Measurements from ENCODE around the gene PHLDB2.

PHLDB2 gene

DNA sequence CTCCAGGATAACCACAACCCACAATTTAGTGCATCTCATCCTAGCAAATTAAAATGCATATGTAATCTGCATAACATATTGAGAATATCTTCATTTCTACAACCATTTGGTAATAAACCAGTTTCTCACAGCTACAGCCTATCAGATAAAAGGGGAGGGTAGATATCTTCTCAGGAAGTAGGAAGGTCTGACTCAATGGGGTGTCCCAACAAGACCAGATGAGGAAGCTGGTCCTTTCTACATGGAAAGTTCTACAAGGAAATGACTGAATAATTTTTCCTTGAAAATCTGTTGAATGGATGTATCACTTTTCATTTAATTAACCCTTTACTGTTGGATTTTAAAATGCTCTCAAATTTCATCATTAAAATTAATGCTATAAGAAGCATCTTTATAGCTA lies 158.0 kb downstream of the PHLDB2 start:
- no peak for DNase-seq (ENCODE audit: low read depth)
- no peak overlapping the region for H3K4me3 ChIP-seq (ENCODE audit: low read depth, low read length)
- TF ChIP-seq, protein P1, sequence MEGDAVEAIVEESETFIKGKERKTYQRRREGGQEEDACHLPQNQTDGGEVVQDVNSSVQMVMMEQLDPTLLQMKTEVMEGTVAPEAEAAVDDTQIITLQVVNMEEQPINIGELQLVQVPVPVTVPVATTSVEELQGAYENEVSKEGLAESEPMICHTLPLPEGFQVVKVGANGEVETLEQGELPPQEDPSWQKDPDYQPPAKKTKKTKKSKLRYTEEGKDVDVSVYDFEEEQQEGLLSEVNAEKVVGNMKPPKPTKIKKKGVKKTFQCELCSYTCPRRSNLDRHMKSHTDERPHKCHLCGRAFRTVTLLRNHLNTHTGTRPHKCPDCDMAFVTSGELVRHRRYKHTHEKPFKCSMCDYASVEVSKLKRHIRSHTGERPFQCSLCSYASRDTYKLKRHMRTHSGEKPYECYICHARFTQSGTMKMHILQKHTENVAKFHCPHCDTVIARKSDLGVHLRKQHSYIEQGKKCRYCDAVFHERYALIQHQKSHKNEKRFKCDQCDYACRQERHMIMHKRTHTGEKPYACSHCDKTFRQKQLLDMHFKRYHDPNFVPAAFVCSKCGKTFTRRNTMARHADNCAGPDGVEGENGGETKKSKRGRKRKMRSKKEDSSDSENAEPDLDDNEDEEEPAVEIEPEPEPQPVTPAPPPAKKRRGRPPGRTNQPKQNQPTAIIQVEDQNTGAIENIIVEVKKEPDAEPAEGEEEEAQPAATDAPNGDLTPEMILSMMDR (IDR thresholded peaks at IDR 0.05; ENCODE audit: low read depth, low read length, missing control alignments): no peak

DNA sequence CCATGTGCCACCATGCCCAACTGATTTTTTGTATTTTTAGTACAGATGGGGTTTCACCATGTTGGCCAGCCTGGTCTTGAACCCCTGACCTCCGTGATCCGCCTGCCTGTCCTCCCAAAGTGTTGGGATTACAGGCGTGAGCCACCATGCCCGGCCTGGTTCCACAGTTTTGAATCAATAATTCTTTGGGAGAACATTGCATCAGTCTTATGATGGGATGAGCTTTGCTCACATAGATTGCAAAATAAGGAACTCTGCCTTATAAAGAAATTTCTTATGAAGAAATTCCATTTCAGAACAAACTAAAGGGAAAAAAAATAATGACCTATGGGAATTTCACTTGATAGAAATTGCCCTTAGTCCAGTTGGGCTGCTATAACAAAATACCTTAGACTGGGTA lies 159.6 kb downstream of the PHLDB2 start:
- TF ChIP-seq, protein P1 (IDR thresholded peaks at IDR 0.05; ENCODE audit: low read depth, low read length, missing control alignments): no peak
- no peak overlapping the region for H3K4me3 ChIP-seq (ENCODE audit: low read depth, low read length)
- no peak for DNase-seq (ENCODE audit: low read depth)

DNA sequence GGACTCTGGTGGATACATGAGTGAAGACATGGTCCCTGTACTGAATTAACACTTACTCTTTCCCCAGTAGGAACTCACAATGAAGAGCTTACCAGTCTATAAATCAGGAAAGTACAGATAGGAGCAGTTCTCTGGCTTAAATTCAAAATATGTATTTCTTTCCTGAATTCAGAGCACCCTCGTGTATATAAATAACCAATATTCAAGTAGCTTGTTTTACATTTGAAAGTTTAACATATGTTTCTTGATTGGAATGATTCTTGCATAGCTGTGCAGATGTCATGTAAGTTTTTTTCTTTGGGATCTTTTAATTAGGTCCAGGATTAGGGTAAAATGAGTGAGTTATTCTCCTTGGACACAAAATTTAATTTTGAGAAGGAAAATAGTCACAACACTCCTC lies 160.7 kb downstream of the PHLDB2 start:
- no peak for DNase-seq (ENCODE audit: low read depth)
- no peak overlapping the region for H3K4me3 ChIP-seq (ENCODE audit: low read depth, low read length)
- TF ChIP-seq, protein P1 (IDR thresholded peaks at IDR 0.05; ENCODE audit: low read depth, low read length, missing control alignments): no peak

DNA sequence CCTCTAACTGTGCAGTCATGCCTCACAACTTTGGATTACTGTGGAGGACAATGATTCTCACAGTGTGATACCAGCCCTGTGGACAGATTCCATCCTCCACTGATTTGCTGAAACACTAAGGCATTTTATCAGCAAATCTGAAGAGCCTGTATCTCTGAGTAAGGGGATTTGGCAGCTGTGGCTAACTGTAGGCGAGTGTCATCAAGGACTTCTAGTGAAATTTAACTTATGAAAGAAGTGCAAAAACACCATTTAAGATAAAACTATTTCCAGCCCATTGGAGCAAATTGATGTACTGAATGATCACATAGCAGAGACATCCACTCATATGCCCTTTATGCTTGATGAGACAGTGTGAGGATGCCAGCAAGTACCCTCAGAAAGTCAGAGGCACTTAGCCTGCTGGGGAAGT lies 161.6 kb downstream of the PHLDB2 start:
- DNase-seq (ENCODE audit: low read depth): no peak
- TF ChIP-seq, protein P1 (IDR thresholded peaks at IDR 0.05; ENCODE audit: low read depth, low read length, missing control alignments): no peak
- H3K4me3 ChIP-seq (ENCODE audit: low read depth, low read length): no peak overlapping the region

Measured in GM12864 (cell line).